ENCODE data around the gene KDM2B. TPM values are rescaled to one million over a fixed set of nuclear protein-coding genes. Genes with fewer than 3 reads are reported as not detected.
A peak's percentile ranks its signal among the peaks of the same experiment; 100 is the strongest.

The KDM2B gene
- total and polyA plus RNA-seq, 10 of the 15 experiments (the other 5 are each of a cell fraction or from before 2014, with no cell fraction given): 13.6 to 124 (median 40.4) TPM

GRCh38 chr12:121561009-121561395 lies 19.8 kb downstream of the KDM2B start:
- CTCF ChIA-PET: interaction anchor here (1.1 to 1.4 kb wide), 4 partner anchors 16 to 66 kb away, joined by 3 to 5 read pairs (median 4); no protein-coding TSS in a partner anchor
- RAD21 ChIA-PET (ENCODE audit: unreplicated experiment): interaction anchor here (0.7 to 5.0 kb wide), 11 partner anchors 9 to 275 kb away, joined by 3 to 51 read pairs (median 3); no protein-coding TSS in a partner anchor

More at GRCh38 chr12:121561009-121561395, 19.8 kb downstream of the KDM2B start:
- Histone ChIP-seq H4K20me1 (ENCODE audit: control insufficient read depth, insufficient read depth) (no peaks in the 10 kb centered on the region), H3K79me2 (ENCODE audit: control insufficient read depth, insufficient read depth, low read length) (no peaks in the 10 kb centered on the region), H3K27me3 (replicated peaks in 1 of 2; ENCODE audit: control insufficient read depth in 2 of 2, insufficient read depth in 2 of 2, low read length in 1 of 2) (no peaks in the 10 kb centered on the region), H3K9me3 (replicated peaks; ENCODE audit: control insufficient read depth, insufficient read depth, low read length) (no peaks in the 10 kb centered on the region), H3K4me2 (ENCODE audit: control insufficient read depth, insufficient read depth) (no peak overlapping the region), H3K9ac (ENCODE audit: control insufficient read depth, insufficient read depth, low read length) (no peak overlapping the region), H3K4me1 (ENCODE audit: control insufficient read depth, insufficient read depth, low read length) (peaks cover 31% of the 10 kb centered on the region), H3K4me3 (no peak overlapping the region), H3K27ac (ENCODE audit: control insufficient read depth, insufficient read depth) (peak overlapping the region; percentile 65), H2AFZ (ENCODE audit: control insufficient read depth, low read depth, low read length) (no peak overlapping the region), H3K36me3 (ENCODE audit: control insufficient read depth in 2 of 2, insufficient read depth in 2 of 2, low read length in 1 of 2) (peaks cover 0 to 2% of the 10 kb centered on the region in 2 experiments; a peak in 2 of 4 replicates)
- BruUV-seq (replicated peaks): no TSS peak
- intact Hi-C loops (cut with micrococcal nuclease; ENCODE audit: unreplicated experiment): no loop called here
- no peak for TF ChIP-seq CEBPB (IDR thresholded peaks at IDR 0.05; ENCODE audit: borderline replicate concordance in 1 of 2, low read depth in 2 of 2, low read length in 2 of 2)
- TF ChIP-seq, protein P1, sequence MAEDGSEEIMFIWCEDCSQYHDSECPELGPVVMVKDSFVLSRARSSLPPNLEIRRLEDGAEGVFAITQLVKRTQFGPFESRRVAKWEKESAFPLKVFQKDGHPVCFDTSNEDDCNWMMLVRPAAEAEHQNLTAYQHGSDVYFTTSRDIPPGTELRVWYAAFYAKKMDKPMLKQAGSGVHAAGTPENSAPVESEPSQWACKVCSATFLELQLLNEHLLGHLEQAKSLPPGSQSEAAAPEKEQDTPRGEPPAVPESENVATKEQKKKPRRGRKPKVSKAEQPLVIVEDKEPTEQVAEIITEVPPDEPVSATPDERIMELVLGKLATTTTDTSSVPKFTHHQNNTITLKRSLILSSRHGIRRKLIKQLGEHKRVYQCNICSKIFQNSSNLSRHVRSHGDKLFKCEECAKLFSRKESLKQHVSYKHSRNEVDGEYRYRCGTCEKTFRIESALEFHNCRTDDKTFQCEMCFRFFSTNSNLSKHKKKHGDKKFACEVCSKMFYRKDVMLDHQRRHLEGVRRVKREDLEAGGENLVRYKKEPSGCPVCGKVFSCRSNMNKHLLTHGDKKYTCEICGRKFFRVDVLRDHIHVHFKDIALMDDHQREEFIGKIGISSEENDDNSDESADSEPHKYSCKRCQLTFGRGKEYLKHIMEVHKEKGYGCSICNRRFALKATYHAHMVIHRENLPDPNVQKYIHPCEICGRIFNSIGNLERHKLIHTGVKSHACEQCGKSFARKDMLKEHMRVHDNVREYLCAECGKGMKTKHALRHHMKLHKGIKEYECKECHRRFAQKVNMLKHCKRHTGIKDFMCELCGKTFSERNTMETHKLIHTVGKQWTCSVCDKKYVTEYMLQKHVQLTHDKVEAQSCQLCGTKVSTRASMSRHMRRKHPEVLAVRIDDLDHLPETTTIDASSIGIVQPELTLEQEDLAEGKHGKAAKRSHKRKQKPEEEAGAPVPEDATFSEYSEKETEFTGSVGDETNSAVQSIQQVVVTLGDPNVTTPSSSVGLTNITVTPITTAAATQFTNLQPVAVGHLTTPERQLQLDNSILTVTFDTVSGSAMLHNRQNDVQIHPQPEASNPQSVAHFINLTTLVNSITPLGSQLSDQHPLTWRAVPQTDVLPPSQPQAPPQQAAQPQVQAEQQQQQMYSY (CRISPR knock-in tag; IDR thresholded peaks at IDR 0.05): no peak
- 0 out of 2 replicates have a peak, but pooled peaks have one; percentile 9 for TF ChIP-seq POLR2AphosphoS5 (IDR thresholded peaks at IDR 0.05; ENCODE audit: low read length)
- in situ Hi-C loops (cut with MboI): no loop called here
- 96% methylated on average over 16 of the region's 16 CpGs for WGBS (ENCODE audit: insufficient coverage, insufficient replicate concordance, low lambda C conversion rate, missing lambda C conversion rate)
- ATAC-seq (no peak), DNase-seq (ENCODE audit: low read depth, low spot score) (no peak), FAIRE-seq (no peak)
- ChIA-PET SMC1A (ENCODE audit: uncharacterized antibody, unreplicated experiment) (interaction anchor here (0.9 to 4.4 kb wide), 4 partner anchors 9 to 39 kb away, joined by 3 to 48 read pairs (median 6); no protein-coding TSS in a partner anchor), POLR2A (interaction anchor here (0.6 to 4.9 kb wide), 7 partner anchors 16 to 97 kb away, joined by 3 to 36 read pairs (median 4); partner anchors contain the start of gene KDM2B)

Measured in GM12878 (cell line).